HG03460 (cell line): ENCODE data around the gene DYRK1A.

Source experiments
- ATAC-seq: cut with Tn5 transposase; IDR thresholded peaks from one replicate; pipeline ENCODE4 v1.9.1; 2021; ENCODE audit not compliant: unreplicated experiment

The DYRK1A gene

DNA sequence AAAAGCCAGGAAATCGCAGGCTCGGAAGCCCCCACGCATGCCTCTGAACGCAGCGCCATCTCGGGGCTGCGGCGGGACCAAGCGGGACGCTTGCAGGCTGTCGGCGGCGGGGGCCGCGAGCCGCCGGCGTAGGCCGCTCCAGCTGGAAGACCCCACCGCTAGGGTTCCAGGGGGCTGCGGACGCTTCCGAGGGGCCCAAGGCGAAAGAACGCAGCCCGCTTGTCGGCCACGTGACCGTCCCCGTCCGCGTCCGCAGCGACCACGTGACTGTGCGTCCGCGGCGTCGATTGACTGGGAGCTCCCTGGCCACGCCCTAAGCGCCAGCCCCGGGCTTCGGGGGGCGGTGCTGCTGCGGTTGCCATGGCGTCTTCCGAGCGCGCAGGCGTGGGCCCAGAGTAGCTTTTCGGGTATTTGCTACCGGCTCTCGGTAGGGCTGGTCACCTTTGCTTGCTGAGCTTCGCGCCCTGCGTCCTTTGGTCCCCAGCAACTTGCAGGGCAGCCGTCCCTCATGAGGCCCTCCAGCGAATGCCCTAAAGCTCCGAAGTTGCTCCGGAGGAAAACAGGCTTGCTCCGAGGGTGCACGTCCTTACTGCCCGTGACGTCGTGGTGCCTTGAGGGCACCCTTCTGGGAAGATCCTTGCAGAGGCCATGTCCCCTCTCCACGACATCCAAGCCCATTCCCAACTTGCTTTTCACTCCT lies 197.2 kb downstream of the DYRK1A start:
- peak; percentile 85 for ATAC-seq

DNA sequence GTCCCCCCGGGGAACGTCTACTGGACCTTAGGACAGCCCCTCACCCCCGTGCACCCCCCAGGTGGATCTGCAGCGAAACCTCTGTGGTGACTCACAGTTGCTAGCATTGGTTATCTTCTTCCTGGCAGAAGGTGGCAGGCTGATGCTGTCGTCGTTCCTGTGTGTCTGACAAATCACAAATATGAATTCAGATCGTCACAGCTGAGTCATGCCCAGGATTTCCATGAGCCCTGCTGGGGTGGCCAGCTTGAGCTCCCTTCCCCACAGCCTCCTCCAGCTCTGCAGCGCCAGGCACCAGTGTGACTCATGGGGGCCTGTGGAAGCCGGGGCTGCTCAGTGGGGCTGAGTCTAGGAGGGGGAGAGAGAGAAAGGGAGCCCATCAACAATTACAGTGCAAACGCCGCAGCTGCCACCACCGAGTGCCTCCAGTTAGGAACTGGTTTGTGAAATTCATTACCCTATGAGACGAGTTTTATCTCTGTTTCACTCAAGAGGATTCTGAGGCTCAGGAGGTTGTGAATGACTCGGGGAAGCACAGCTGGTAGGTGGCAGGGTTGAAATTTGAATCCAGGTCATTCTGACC lies 197.9 kb downstream of the DYRK1A start:
- ATAC-seq: peak; percentile 52

DNA sequence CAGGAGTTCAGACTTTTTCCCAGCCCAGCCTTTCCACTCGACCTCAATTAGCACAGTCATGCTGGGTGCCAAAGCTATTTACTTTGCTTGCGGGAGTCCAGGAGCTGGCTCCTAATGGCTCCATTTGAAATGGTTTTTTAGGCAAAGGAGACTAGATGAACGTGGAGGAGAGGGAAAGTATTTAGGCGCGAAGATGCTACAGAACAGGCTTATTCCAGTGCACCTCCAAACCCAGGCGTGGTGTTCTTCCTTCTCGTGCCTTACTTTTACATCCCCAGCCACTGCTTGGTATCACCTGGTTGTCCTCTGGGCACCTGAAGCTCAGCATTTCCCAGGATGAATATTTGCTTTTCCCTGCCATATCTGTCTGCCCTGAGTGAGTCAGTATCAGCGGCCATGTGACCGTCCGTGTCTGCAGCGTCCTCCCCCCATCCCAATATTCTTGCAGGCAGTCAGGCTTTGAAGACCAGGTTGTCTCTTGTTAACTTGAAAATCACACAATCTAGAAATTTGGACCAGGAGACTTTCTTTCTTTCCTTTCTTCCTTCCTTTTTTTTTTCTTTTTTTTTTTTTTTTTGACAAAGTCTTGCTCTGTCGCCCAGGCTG lies 198.5 kb downstream of the DYRK1A start:
- ATAC-seq: no peak

DNA sequence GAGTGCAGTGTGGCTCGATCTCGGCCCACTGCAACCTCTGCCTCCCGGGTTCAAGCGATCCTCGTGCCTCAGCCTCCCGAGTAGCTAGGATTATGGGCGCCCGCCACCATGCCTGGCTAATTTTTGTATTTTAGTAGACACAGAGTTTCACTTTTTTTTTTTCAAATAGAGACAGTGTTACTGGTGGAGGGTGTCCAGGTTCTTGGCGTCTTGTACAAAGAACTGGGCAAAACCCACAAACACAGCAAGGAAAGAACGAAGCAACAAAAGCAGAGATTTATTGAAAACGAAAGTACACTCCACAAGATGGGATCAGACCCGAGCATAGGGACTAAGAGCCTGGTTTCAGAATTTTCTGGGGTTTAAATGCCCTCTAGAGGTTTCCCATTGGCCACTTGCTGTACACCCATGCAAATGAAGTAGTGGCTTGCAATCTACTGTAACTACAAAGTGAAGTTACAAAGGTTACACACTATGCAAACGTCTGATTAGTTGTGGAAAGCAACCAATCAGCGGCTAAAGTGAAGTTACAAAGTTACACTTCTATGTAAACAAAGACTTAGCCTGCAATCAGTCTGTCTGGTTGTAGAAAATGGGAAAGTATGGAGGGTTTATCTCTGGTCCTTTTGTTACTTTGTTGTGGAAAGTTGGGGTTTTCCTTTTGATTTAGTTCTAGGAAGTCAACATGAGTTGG lies 199.1 kb downstream of the DYRK1A start:
- no peak for ATAC-seq

DNA sequence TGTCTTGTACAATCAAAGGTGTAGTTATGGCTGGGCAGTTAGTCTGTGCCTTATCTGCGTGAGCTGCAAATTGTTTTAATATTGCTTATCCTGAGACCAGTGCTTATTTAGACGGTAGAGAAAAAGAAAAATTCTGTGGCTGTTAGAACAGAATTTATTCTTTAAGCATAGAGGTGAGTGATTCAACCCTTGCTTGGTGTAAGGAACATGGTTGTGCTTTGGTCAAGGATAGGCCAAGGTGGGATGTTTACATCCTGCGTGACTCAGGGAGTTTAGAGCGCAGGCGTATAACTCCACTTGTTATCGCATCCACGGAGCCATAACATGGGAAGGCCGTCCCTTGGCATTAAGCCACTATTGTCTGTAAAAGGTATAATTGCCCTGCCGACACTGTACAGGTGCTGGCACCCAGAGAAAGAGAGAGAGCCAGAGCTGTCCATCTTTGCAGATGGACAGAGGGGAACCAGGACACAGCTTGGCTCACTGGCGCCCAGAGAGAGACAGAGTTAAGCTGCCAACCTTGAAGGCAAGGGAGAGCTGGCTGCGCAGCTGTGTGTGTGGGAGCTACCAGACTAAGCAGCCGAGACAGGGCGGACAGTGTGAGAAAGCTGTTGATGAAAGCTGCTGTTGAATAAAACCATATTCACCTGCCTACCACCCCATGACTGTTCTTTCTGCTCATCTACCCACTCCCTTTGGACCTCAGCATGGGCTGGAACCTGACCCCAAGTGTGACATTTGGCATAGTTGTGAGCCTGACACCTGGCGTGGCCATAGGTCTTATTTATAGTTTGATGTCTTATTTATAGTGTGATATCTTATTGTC lies 200.4 kb downstream of the DYRK1A start:
- no peak for ATAC-seq

DNA sequence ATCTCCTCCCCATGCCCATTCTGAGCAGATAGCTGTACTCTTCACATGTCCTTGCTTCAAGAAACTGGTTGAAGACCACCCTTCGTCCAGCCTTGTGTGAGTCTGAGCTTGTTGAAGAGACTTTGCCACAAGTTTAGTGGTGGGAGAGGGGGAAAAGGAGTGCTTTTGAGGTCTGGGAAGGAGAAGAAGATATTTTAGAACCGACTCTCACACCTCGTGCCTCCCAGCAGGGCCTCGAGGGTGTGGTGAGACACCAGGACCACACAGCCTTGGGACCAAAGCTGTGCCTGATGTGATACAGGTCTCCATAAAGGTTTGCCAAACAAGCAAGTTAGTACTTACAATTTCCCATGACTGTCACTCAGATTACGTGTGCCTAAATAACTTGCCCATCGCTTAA lies 201.8 kb downstream of the DYRK1A start:
- ATAC-seq: no peak

DNA sequence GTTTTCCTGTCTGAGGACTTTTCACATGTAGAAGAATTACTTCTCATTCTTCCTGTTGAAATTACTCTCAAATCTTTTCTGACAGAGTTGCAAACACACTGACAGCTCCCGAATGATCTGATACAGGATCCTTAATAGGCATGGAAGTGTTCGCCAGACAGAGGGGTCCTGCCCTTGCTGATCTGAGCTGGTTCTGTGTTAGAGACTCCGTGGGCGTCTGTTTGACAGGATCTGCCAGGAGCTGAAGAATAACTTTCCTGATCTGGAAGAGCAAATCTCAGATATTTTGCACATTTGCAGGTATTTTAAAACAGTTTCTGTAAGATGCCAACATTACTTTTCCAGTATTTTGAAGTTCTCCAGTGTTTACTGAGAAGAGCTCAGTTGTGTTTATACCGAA lies 202.3 kb downstream of the DYRK1A start:
- no peak for ATAC-seq

DNA sequence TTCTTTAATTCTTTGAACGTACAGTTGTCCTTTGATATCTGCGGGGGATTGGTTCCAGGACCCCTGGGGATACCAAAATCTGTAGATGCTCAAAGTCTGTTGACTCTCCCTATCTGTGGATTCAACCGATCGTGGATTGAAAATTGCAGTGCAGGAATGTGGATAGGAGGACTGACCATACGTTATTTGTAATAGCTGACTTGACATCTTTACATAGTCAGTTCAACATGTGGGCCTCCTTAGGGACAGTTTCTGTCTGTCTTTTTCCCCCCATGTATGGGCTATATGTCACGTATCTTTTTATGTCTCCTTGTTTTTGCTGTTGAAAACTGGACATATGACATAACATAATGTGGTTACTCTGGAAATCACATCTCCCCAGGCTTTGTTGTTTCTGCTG lies 204.9 kb downstream of the DYRK1A start:
- no peak for ATAC-seq

DNA sequence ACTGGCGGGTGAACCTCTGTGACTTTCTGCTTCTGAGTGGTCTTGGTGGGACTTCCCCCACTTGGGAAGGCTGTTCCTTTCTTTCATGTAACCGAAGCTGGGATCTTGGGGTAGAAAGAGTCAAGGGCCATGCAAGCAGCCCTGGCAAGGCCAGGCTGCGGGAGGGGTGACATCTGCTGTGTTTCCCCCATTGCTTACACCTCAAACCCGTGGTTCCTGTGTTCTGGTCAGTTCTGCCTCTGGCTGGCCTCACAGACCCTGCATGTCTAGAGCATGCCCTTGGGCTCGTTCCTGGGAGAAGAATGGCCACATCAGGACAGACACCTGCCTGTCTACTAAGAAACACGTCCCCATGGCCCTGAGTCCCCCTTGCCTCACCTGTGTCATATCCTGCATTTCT lies 207.7 kb downstream of the DYRK1A start:
- no peak for ATAC-seq

DNA sequence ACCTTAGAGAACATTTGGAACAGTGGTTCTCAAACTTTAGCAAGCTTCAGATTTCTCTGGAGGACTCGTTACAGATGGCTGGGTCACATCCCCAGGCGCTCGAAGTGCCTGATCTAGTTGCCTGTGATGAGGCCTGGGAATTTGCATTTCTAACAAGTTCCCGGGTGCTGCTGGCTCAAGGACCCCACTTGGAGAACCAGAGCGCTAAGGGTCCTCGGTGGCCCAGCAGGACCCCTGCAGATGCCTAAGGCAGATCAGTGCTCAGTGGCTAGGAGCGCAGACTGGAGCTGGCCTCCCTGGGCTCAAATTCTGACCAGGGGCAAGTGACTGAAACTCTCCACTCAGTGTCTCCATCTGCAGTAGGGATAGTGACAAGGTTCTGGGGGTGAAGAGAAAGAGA lies 208.2 kb downstream of the DYRK1A start:
- ATAC-seq: no peak

DNA sequence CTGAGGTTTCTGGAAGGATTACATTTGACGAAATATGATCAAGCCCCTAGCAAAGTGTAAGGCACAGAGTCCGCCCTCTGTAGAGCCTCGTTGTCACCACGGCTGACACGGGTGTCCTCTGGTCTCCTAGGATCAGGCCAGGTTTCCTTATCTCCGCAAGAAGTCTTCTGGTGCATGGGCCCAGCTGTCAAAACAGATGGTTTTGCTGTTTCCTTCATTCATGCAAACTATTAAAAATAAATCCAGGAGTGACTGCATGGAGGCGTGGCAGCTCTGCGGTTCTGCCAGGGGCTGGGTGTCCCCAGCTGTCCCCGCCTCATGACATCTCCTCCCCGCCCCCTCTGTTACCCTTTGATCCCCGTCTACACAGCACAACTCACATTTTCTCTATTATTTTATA lies 209.0 kb downstream of the DYRK1A start:
- ATAC-seq: no peak
